Endodermal cell (in vitro differentiated cells): ENCODE results near the gene OGFOD1. TPM values are rescaled to one million over a fixed set of nuclear protein-coding genes. Genes with fewer than 3 reads are reported as not detected.

Source experiments
- DNase-seq: peaks from one replicate; pipeline ENCODE4 v3.0.0-alpha.2; 2017
- H3K27ac ChIP-seq: 2 replicates; pipeline ENCODE4 v1.5.1; 2013; ENCODE audit warnings: mild to moderate bottlenecking, low read depth, low read length, moderate library complexity
- H3K27me3 ChIP-seq: 2 replicates; pipeline ENCODE4 v1.6.1; 2013; ENCODE audit warnings: mild to moderate bottlenecking, low read length, moderate library complexity; ENCODE audit not compliant: insufficient read depth, control insufficient read depth, poor library complexity, severe bottlenecking
- H3K36me3 ChIP-seq: 2 replicates; pipeline ENCODE4 v1.7.0; 2013; ENCODE audit warnings: mild to moderate bottlenecking, low read length, moderate library complexity; ENCODE audit not compliant: control insufficient read depth, insufficient read depth
- H3K4me1 ChIP-seq: one replicate; pipeline ENCODE4 v1.7.0; 2013; ENCODE audit warnings: low read length; ENCODE audit not compliant: control insufficient read depth, insufficient read depth
- H3K4me3 ChIP-seq: 2 replicates; pipeline ENCODE4 v1.5.1; 2013; ENCODE audit warnings: mild to moderate bottlenecking, low read length, moderate library complexity
- H3K9ac ChIP-seq: 2 replicates; pipeline ENCODE4 v1.6.1; 2013; ENCODE audit warnings: mild to moderate bottlenecking, low read length, moderate library complexity; ENCODE audit not compliant: poor library complexity, severe bottlenecking; ENCODE audit errors: extremely low read depth
- H3K9me3 ChIP-seq: 2 replicates; pipeline ENCODE4 v1.6.1; 2013; ENCODE audit warnings: mild to moderate bottlenecking, low read length, moderate library complexity; ENCODE audit not compliant: control insufficient read depth
- H3K27ac Mint-ChIP-seq: 2 replicates; pipeline ENCODE4 v1.8.0; 2020; ENCODE audit warnings: mixed read lengths
- H3K27me3 Mint-ChIP-seq: 2 replicates; pipeline ENCODE4 v1.8.0; 2021; ENCODE audit warnings: mild to moderate bottlenecking, mixed read lengths; ENCODE audit not compliant: insufficient read depth
- H3K36me3 Mint-ChIP-seq: 2 replicates; pipeline ENCODE4 v1.8.0; 2020; ENCODE audit warnings: low read depth, mixed read lengths
- H3K4me1 Mint-ChIP-seq: 2 replicates; pipeline ENCODE4 v1.8.0; 2020; ENCODE audit warnings: mixed read lengths
- H3K4me3 Mint-ChIP-seq: 2 replicates; pipeline ENCODE4 v1.8.0; 2020; ENCODE audit warnings: mild to moderate bottlenecking, moderate library complexity, mixed read lengths
- H3K9me3 Mint-ChIP-seq: 2 replicates; pipeline ENCODE4 v1.8.0; 2020; ENCODE audit warnings: mild to moderate bottlenecking, mixed read lengths
- CTCF ChIP-seq: fragments of 200-600 bp; sonication (generic); conservative IDR thresholded peaks from 2 replicates; pipeline ENCODE4 v1.5.0; 2021; ENCODE audit warnings: antibody characterized with exemption, mild to moderate bottlenecking
- WGBS, 2 experiments: methylation state at CpG; one replicate each; pipeline versions ENCODE4 v1.1.5 to v1.1.7; 2013; ENCODE audit warnings: missing lambda C conversion rate in 2 of 2, mixed read lengths in 1 of 2; ENCODE audit not compliant: insufficient coverage in 1 of 2, insufficient read length in 1 of 2; 5-methylcytosine and 5-hydroxymethylcytosine counted together
- total RNA-seq, 2 donors: library from RNA; stranded (reverse); fragmentation: NEBNext Ultra II Directional in 1 of 2; extraction: Animal tissue kit (Norgen Biotek cat#: 25700) in 1 of 2; gene quantifications; 2 replicates in 1 of 2; 3 replicates in 1 of 2; pipeline ENCODE4 v1.2.1, GENCODE V29; 2021

OGFOD1 gene
- total RNA-seq, 2 donors from 2014 or later, result 54.3 to 55.1 TPM

DNA sequence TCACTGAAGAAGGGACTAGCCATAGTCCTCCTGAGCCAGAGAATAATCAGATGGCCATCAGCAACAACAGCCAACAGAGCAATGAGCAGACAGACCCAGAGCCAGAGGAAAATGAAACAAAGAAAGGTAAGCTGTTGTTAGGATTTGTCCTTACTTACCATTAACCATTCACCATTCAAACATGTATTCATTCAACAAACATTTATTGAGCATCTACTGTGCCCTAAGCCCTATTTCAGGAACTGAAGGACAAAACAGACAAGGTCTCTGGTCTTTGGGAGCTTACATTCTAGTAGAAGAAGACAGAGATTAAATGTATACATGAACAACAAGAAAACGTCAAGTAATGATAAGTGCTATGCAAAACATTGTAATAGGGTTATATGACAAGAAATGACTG, 19.3 kb downstream of the OGFOD1 start:
- Histone ChIP-seq H3K36me3 (peaks cover 86% of the 10 kb centered on the region), H3K27me3 (no peaks in the 10 kb centered on the region), H3K9ac (no peak overlapping the region), H3K27ac (no peak overlapping the region), H3K4me3 (no peak overlapping the region), H3K4me1 (no peaks in the 10 kb centered on the region), H3K9me3 (no peaks in the 10 kb centered on the region)
- H3K4me3 Mint-ChIP-seq, result no peak overlapping the region
- no peak overlapping the region for H3K27ac Mint-ChIP-seq
- H3K9me3 Mint-ChIP-seq, result no peaks in the 10 kb centered on the region
- no peaks in the 10 kb centered on the region for H3K27me3 Mint-ChIP-seq
- no peak for TF ChIP-seq CTCF
- DNase-seq, result no peak
- 80 to 100% methylated on average over 1 of the region's 1 CpG for WGBS, 2 experiments
- peaks cover 10% of the 10 kb centered on the region for H3K4me1 Mint-ChIP-seq
- peaks cover 74% of the 10 kb centered on the region for H3K36me3 Mint-ChIP-seq

DNA sequence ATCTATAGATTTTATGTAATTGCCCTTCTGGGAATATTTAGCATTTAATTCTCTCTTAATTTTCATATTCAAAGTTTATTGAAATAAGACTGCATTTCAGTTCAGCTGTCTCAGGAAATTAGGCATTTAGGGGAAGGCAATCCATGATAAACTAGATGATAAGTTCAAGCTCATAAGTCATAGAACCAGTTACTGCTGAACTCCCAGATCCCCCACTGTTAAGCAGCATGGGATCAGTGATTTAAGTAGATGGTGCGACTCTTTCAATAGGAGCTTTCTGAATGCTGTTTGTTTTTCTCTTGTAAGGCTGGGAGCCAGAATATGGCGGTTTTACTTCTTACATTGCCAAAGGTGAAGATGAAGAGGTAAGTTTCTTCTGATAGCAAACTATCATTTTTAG, 23.8 kb downstream of the OGFOD1 start:
- Histone ChIP-seq H3K4me3 (no peak overlapping the region), H3K9me3 (no peaks in the 10 kb centered on the region), H3K4me1 (no peaks in the 10 kb centered on the region), H3K9ac (no peak overlapping the region), H3K27me3 (no peaks in the 10 kb centered on the region), H3K27ac (no peak overlapping the region), H3K36me3 (peaks cover 85% of the 10 kb centered on the region)
- peak; percentile 68 for DNase-seq
- H3K36me3 Mint-ChIP-seq, result peaks cover 68% of the 10 kb centered on the region
- WGBS, 2 experiments, result 29% methylated on average over 2 of the region's 2 CpGs; no CpG with 5 or more reads in 1 of the 2 experiments
- peaks cover 17% of the 10 kb centered on the region for H3K4me1 Mint-ChIP-seq
- H3K27me3 Mint-ChIP-seq, result no peaks in the 10 kb centered on the region
- no peak for TF ChIP-seq CTCF
- no peak overlapping the region for H3K27ac Mint-ChIP-seq
- no peaks in the 10 kb centered on the region for H3K9me3 Mint-ChIP-seq
- no peak overlapping the region for H3K4me3 Mint-ChIP-seq

DNA sequence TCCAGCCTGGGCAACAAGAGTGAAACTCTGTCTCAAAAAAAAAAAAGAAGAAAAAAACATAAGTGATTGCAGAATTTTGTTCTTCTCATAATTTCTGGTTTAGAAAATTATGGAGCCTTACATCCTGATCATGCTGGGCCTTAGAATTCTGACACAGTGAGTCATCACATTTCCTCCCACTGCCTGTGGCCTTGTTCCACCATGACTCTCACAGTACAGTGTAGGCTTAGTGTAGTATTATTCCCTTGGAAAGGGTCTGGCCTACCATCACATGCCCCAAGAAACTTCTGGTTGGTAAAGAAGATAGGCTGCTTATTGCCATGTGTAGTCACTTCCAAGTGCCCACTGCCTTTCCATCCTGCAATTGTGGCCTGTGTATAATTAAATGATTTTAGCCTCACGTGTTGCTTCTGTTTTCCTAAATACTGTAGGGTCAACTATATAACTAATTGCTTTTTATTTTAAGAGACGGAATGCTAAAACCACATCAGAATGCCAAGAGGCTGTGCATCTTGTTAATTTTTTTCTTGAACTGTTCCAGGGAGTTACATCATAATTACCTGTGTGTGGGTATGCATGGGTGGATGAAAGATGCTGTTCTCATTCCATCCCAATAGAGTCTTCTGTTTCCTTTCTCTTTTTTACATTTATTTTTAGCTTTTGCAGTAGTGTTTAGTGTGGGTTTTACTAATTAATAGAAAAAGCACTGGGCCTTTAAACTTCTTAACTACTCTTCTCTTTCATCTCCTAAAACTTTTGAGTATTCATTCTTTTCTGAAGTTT, 25.9 kb downstream of the OGFOD1 start:
- H3K9me3 ChIP-seq, result no peaks in the 10 kb centered on the region
- Mint-ChIP-seq H3K27ac (no peak overlapping the region), H3K9me3 (no peaks in the 10 kb centered on the region), H3K27me3 (no peaks in the 10 kb centered on the region), H3K4me1 (peaks cover 21% of the 10 kb centered on the region), H3K4me3 (no peak overlapping the region), H3K36me3 (peaks cover 52% of the 10 kb centered on the region)
- no peak for TF ChIP-seq CTCF
- H3K27me3 ChIP-seq, result no peaks in the 10 kb centered on the region
- 100% methylated on average over 2 of the region's 2 CpGs; no CpG with 5 or more reads in 1 of the 2 experiments for WGBS, 2 experiments
- H3K4me1 ChIP-seq, result peaks cover 2% of the 10 kb centered on the region
- H3K36me3 ChIP-seq, result peaks cover 69% of the 10 kb centered on the region
- no peak for DNase-seq
- no peak overlapping the region for H3K27ac ChIP-seq
- H3K9ac ChIP-seq, result no peak overlapping the region
- no peak overlapping the region for H3K4me3 ChIP-seq
